HepG2 (cell line): ENCODE measurements around the gene SERP1. TPM values are rescaled to one million over a fixed set of nuclear protein-coding genes. Genes with fewer than 3 reads are reported as not detected.

Experiments used
- ATAC-seq: fragments of 200-7000 bp; cut with Tn5 transposase; 3 replicates; pipeline ENCODE4 v1.9.1; 2020; ENCODE audit warnings: mild to moderate bottlenecking, moderate library complexity
- BruUV-seq: library from RNA; stranded (reverse); fragments of 400-500 nt; replicated peaks from 2 replicates; lab custom pipeline; 2021; lab: Mats Ljungman, UMichigan
- CTCF ChIA-PET: fragments of 300-600 bp; formaldehyde crosslinking; extraction: SDS; loops from one replicate; lab custom pipeline; 2021; ENCODE audit warnings: low total read pairs, inconsistent platforms, low intra/inter-chr PET ratio; lab: Yijun Ruan, JAX
- POLR2A ChIA-PET: fragments of 350-600 bp; sonication (Branson Sonifier 250); formaldehyde crosslinking; loops from one replicate; lab custom pipeline; 2020; ENCODE audit warnings: antibody characterized with exemption, inconsistent platforms; lab: Yijun Ruan, JAX
- DNase-seq: peaks from one replicate; pipeline ENCODE4 v3.0.0-alpha.2; 2015; ENCODE audit warnings: low spot score
- FAIRE-seq: peaks from 3 replicates; lab custom pipeline; 2011; peaks lifted over from hg19 to GRCh38; lab: Jason Lieb, UNC
- H2AFZ ChIP-seq: one replicate; pipeline ENCODE4 v1.6.1; 2011; ENCODE audit warnings: low read length, inconsistent platforms
- H3K27ac ChIP-seq: fragments of 300-600 bp; 3 replicates; pipeline ENCODE4 v1.8.0; 2011; ENCODE audit warnings: mixed run types, mild to moderate bottlenecking, mixed read lengths, low read length, inconsistent platforms; ENCODE audit not compliant: insufficient read depth; ENCODE audit errors: extremely low read length
- H3K27me3 ChIP-seq, 2 experiments: fragments of 200-600 bp in 1 of 2; 2 replicates in 1 of 2; 3 replicates in 1 of 2; pipeline versions ENCODE4 v1.6.0 to v1.8.0; 2011; ENCODE audit warnings: low read length in 2 of 2, mild to moderate bottlenecking in 2 of 2, moderate library complexity in 2 of 2, inconsistent platforms in 1 of 2; ENCODE audit not compliant: insufficient read depth in 2 of 2, control insufficient read depth in 1 of 2
- H3K36me3 ChIP-seq, 2 experiments: fragments of 200-600 bp in 1 of 2; replicated peaks in 1 of 2; 2 replicates in 1 of 2; 3 replicates in 1 of 2; pipeline versions ENCODE4 v1.5.1 to v1.8.0; 2011; ENCODE audit warnings: low read length in 2 of 2, inconsistent platforms in 1 of 2; ENCODE audit not compliant: insufficient read depth in 2 of 2, control insufficient read depth in 1 of 2
- H3K4me1 ChIP-seq: 2 replicates; pipeline ENCODE4 v1.5.1; 2012; ENCODE audit warnings: low read length, inconsistent platforms; ENCODE audit not compliant: insufficient read depth
- H3K4me2 ChIP-seq: 2 replicates; pipeline ENCODE4 v1.6.0; 2011; ENCODE audit warnings: low read depth, low read length, inconsistent platforms
- H3K4me3 ChIP-seq, 3 experiments: fragments of 200-600 bp in 1 of 3; sonication (generic), shearing (Covaris generic) in 1 of 3; replicated peaks in 1 of 3; 2 replicates each; pipeline ENCODE4 v1.5.1; 2011 to 2016; ENCODE audit warnings: low read length in 3 of 3, inconsistent platforms in 2 of 3, low read depth in 2 of 3, mild to moderate bottlenecking in 2 of 3, control low read depth in 1 of 3, mixed read lengths in 1 of 3; ENCODE audit not compliant: insufficient read depth in 1 of 3
- H3K79me2 ChIP-seq: one replicate; pipeline ENCODE4 v1.6.1; 2011; ENCODE audit warnings: low read length, inconsistent platforms; ENCODE audit not compliant: insufficient read depth
- H3K9ac ChIP-seq: 2 replicates; pipeline ENCODE4 v1.6.0; 2011; ENCODE audit warnings: mild to moderate bottlenecking, low read depth, low read length, inconsistent platforms; ENCODE audit not compliant: insufficient read depth
- H3K9me3 ChIP-seq: 2 replicates; pipeline ENCODE4 v1.5.1; 2012; ENCODE audit warnings: mild to moderate bottlenecking, low read length
- H4K20me1 ChIP-seq: 2 replicates; pipeline ENCODE4 v1.6.0; 2011; ENCODE audit warnings: inconsistent platforms, mild to moderate bottlenecking, low read length, moderate library complexity; ENCODE audit not compliant: insufficient read depth
- ARID3A ChIP-seq: IDR thresholded peaks from 2 replicates; pipeline ENCODE4 v1.6.1; 2012; ENCODE audit warnings: low read depth, low read length, improper control_type of control experiment
- CREM ChIP-seq, 2 experiments: sonication (generic) in 1 of 2; formaldehyde crosslinking in 1 of 2; IDR thresholded peaks; 2 replicates each; pipeline versions ENCODE4 v1.4.0 to v1.6.1; 2016 to 2020; ENCODE audit warnings: antibody characterized with exemption in 1 of 2, mild to moderate bottlenecking in 1 of 2, missing genetic modification reagents in 1 of 2
- GATAD1 ChIP-seq: IDR thresholded peaks from 2 replicates; pipeline ENCODE4 v1.6.1; 2016; ENCODE audit warnings: missing genetic modification reagents, missing compliant biosample characterization
- GMEB1 ChIP-seq: sonication (generic); formaldehyde crosslinking; IDR thresholded peaks from 2 replicates; pipeline ENCODE4 v1.5.1; 2020; ENCODE audit warnings: missing genetic modification reagents, mild to moderate bottlenecking, borderline replicate concordance
- IKZF1 ChIP-seq: fragments of 450-650 bp; IDR thresholded peaks from 2 replicates; pipeline ENCODE4 v1.7.1; 2016
- NBN ChIP-seq: fragments of 450-650 bp; conservative IDR thresholded peaks from 2 replicates; pipeline ENCODE4 v1.6.1; 2017
- RBM39 ChIP-seq: fragments of 200-400 bp; formaldehyde crosslinking; IDR thresholded peaks from one replicate; pipeline ENCODE4 v1.6.1; 2018; ENCODE audit warnings: antibody characterized with exemption, mild to moderate bottlenecking, low read depth, low read length; ENCODE audit not compliant: poor library complexity, severe bottlenecking
- U2AF2 ChIP-seq: fragments of 200-400 bp; formaldehyde crosslinking; IDR thresholded peaks from 2 replicates; pipeline ENCODE4 v1.6.1; 2017; ENCODE audit warnings: low read depth, mild to moderate bottlenecking, low read length
- ZBTB14 ChIP-seq: sonication (generic); formaldehyde crosslinking; IDR thresholded peaks from 2 replicates; pipeline ENCODE4 v1.4.0; 2020; ENCODE audit warnings: missing genetic modification reagents
- ZBTB25 ChIP-seq: IDR thresholded peaks from 2 replicates; pipeline ENCODE4 v1.6.1; 2018; ENCODE audit warnings: missing genetic modification reagents
- ZMAT3 ChIP-seq: sonication (generic); formaldehyde crosslinking; conservative IDR thresholded peaks from 2 replicates; pipeline ENCODE4 v1.7.0; 2021; ENCODE audit warnings: missing genetic modification reagents
- WGBS: methylation state at CpG from one replicate; pipeline ENCODE4 v1.1.6; 2017; ENCODE audit warnings: low lambda C conversion rate; 5-methylcytosine and 5-hydroxymethylcytosine counted together
- in situ Hi-C: cut with HindIII; loops from 2 replicates; pipeline ENCODE4 v1.10.0; 2017; ENCODE audit warnings: low pct_unique_long_range_greater_than_20kb; ENCODE audit not compliant: extremely low pct_ligation_motif_present
- intact Hi-C: fragments of 100-400 bp; cut with micrococcal nuclease; formaldehyde crosslinking; loops from one replicate; pipeline ENCODE4 v1.10.0; 2022; ENCODE audit not compliant: unreplicated experiment
- polyA plus RNA-seq, 8 experiments: library from polyadenylated mRNA; depleted of rRNA in 3 of 8; stranded (reverse) in 7 of 8; unstranded in 1 of 8; fragments of >200 nt; fragmentation: Illumina TruSeq in 4 of 8; extraction: Trizol in 4 of 8; gene quantifications; 2 replicates each; pipeline versions ENCODE4 v1.2.1 to v1.2.3, GENCODE V29; 2011 to 2016; ENCODE audit warnings: low read depth in 4 of 8, missing spikeins in 1 of 8, mixed read lengths in 1 of 8; ENCODE audit not compliant: insufficient read depth in 1 of 8
- total RNA-seq, 5 experiments: library from RNA; depleted of rRNA; stranded (reverse); fragments of >200 nt; fragmentation: Illumina TruSeq; extraction: Trizol; gene quantifications; 2 replicates each; pipeline ENCODE4 v1.2.3, GENCODE V29; 2016; ENCODE audit warnings: low read depth in 1 of 5

The SERP1 gene
- total and polyA plus RNA-seq, 2 of the 13 experiments (the other 11 are each of a cell fraction or from before 2014, with no cell fraction given), result 61.2 to 95.0 TPM

- POLR2A ChIA-PET, result no interaction called here
- no TSS peak for BruUV-seq
- ATAC-seq (no peak), FAIRE-seq (no peak), DNase-seq (no peak)
- CTCF ChIA-PET, result no interaction called here
- in situ Hi-C loops, result loop anchor here (10.0 kb wide), 1 partner anchor 341 kb away; no protein-coding TSS in a partner anchor
- Histone ChIP-seq H3K27me3 (peaks cover 0 to 31% of the 10 kb centered on the region in 2 experiments), H3K79me2 (no peaks in the 10 kb centered on the region), H3K4me2 (no peak overlapping the region), H3K4me1 (peaks cover 12% of the 10 kb centered on the region), H3K4me3 (no peak overlapping the region), H2AFZ (no peak overlapping the region), H3K36me3 (no peaks in the 10 kb centered on the region), H3K9me3 (no peaks in the 10 kb centered on the region), H4K20me1 (no peaks in the 10 kb centered on the region), H3K9ac (no peak overlapping the region), H3K27ac (no peak overlapping the region)
- 12% methylated on average over 2 of the region's 2 CpGs for WGBS
- intact Hi-C loops, result loop anchor here (10.0 kb wide), 1 partner anchor 621 kb away; no protein-coding TSS in a partner anchor
- no peak for TF ChIP-seq NBN
- no peak for TF ChIP-seq U2AF2
- no peak for TF ChIP-seq ZBTB25 (CRISPR knock-in tag)
- no peak for TF ChIP-seq ZMAT3 (CRISPR knock-in tag)
- TF ChIP-seq GMEB1, result no peak
Observed at GRCh38 chr3:150523538-150523937, 22.8 kb downstream of the SERP1 start.

- CTCF ChIA-PET, result no interaction called here
- TF ChIP-seq GATAD1 (CRISPR knock-in tag), result no peak
- TF ChIP-seq RBM39, result no peak
- no peak for TF ChIP-seq CREM (IDR thresholded peaks at IDR 0.05)
- no peak for TF ChIP-seq CREM (CRISPR knock-in tag; IDR thresholded peaks at IDR 0.05)
- no peak for TF ChIP-seq IKZF1
- TF ChIP-seq ARID3A, result no peak
- no peak for TF ChIP-seq ZBTB14 (CRISPR knock-in tag)
- Histone ChIP-seq H3K27me3 (peaks cover 0 to 31% of the 10 kb centered on the region in 2 experiments), H3K27ac (no peak overlapping the region), H4K20me1 (no peaks in the 10 kb centered on the region), H3K79me2 (no peaks in the 10 kb centered on the region), H2AFZ (no peak overlapping the region), H3K9ac (no peak overlapping the region), H3K4me3 (no peak overlapping the region), H3K4me2 (no peak overlapping the region), H3K4me1 (peaks cover 12% of the 10 kb centered on the region), H3K9me3 (no peaks in the 10 kb centered on the region), H3K36me3 (no peaks in the 10 kb centered on the region)
- FAIRE-seq (no peak), DNase-seq (no peak), ATAC-seq (peak; percentile 67)
- POLR2A ChIA-PET, result interaction anchor here (0.8 kb wide), 1 partner anchor 182 kb away, joined by 3 read pairs; the partner anchor contains the start of gene ERICH6
- in situ Hi-C loops (loop anchor here (10.0 kb wide), 1 partner anchor 343 kb away; no protein-coding TSS in a partner anchor), intact Hi-C loops (loop anchor here (10.0 kb wide), 1 partner anchor 623 kb away; no protein-coding TSS in a partner anchor)
- WGBS, result 13% methylated on average over 2 of the region's 2 CpGs
- no TSS peak for BruUV-seq
Observed at GRCh38 chr3:150521463-150521862, 24.8 kb downstream of the SERP1 start.
